ENCODE results near the gene OSBP2. TPM values are rescaled to one million over a fixed set of nuclear protein-coding genes. Genes with fewer than 3 reads are reported as not detected.

OSBP2 gene
- total and polyA plus RNA-seq, 3 donors from 2014 or later = 39.5 to 68.0 (median 45.4) TPM

GRCh38 chr22:30742291-30743256, 47.9 kb downstream of the OSBP2 start:
- Histone ChIP-seq H3K27ac (no peak overlapping the region), H3K4me3 (no peak overlapping the region), H3K4me1 (no peaks in the 10 kb centered on the region), H3K27me3 (no peaks in the 10 kb centered on the region), H3K9me3 (no peaks in the 10 kb centered on the region), H3K36me3 (ENCODE audit: low read depth, missing control alignments) (no peaks in the 10 kb centered on the region)
- 85 to 95% methylated on average over 6 of the region's 6 CpGs for WGBS, 2 donors
- intact Hi-C loops (cut with DNase I; ENCODE audit: low total_unique reads) = no loop called here
- TF ChIP-seq POLR2A (IDR thresholded peaks at IDR 0.05) (no peak), CTCF (IDR thresholded peaks at IDR 0.05) (no peak)
- no peak for DNase-seq

- intact Hi-C loops (cut with DNase I; ENCODE audit: low total_unique reads) = no loop called here
- DNase-seq = no peak
- Histone ChIP-seq H3K4me3 (no peak overlapping the region), H3K4me1 (no peaks in the 10 kb centered on the region), H3K27ac (no peak overlapping the region), H3K36me3 (ENCODE audit: low read depth, missing control alignments) (no peaks in the 10 kb centered on the region), H3K27me3 (no peaks in the 10 kb centered on the region), H3K9me3 (no peaks in the 10 kb centered on the region)
- 68 to 89% methylated on average over 10 of the region's 10 CpGs for WGBS, 2 donors
- TF ChIP-seq POLR2A (IDR thresholded peaks at IDR 0.05) = no peak
- no peak for TF ChIP-seq CTCF (IDR thresholded peaks at IDR 0.05)
Measured at GRCh38 chr22:30743257-30744020, 48.8 kb downstream of the OSBP2 start.

- Histone ChIP-seq H3K36me3 (ENCODE audit: low read depth, missing control alignments) (no peaks in the 10 kb centered on the region), H3K9me3 (no peaks in the 10 kb centered on the region), H3K27me3 (no peaks in the 10 kb centered on the region), H3K4me3 (no peak overlapping the region), H3K27ac (no peak overlapping the region), H3K4me1 (no peaks in the 10 kb centered on the region)
- TF ChIP-seq POLR2A (IDR thresholded peaks at IDR 0.05) (no peak), CTCF (IDR thresholded peaks at IDR 0.05) (no peak)
- DNase-seq = no peak
- whole genome bisulfite sequencing, 2 donors = 72 to 74% methylated on average over 3 of the region's 3 CpGs
- intact Hi-C loops (cut with DNase I; ENCODE audit: low total_unique reads) = no loop called here
Measured at GRCh38 chr22:30744224-30744623, 49.5 kb downstream of the OSBP2 start.

DNA sequence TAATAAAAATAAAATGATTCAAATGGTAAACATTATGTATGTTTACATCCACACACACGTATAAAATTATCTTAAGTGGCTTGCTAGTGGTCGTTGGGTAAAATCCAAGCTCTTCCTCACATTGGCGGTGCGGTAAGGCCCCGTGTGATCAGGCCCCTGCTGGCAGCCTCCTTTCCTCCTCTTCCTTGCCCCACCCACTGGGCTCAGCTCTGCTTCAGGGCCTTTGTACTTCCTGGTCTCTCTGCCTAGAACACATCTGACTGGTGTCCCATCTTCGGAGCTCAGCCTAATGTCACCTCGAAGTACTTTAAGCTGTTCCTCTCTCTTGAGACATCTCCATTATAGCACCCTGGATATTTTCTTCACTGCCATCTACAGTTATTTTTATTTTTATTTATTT, 52.8 kb downstream of the OSBP2 start:
- H3K36me3 ChIP-seq (ENCODE audit: low read depth, missing control alignments) = no peaks in the 10 kb centered on the region
- no peak for DNase-seq
- no peaks in the 10 kb centered on the region for H3K4me1 ChIP-seq
- no peak overlapping the region for H3K4me3 ChIP-seq
- no peaks in the 10 kb centered on the region for H3K27me3 ChIP-seq
- intact Hi-C loops (cut with DNase I; ENCODE audit: low total_unique reads) = no loop called here
- TF ChIP-seq POLR2A (IDR thresholded peaks at IDR 0.05) (no peak), CTCF (IDR thresholded peaks at IDR 0.05) (no peak)
- 81 to 88% methylated on average over 7 of the region's 7 CpGs for WGBS, 2 donors
- H3K9me3 ChIP-seq = no peaks in the 10 kb centered on the region
- no peak overlapping the region for H3K27ac ChIP-seq

Measured in testis (tissue), 3 donors.